Left ventricle myocardium inferior (tissue), 1 donor: ENCODE measurements around the gene PPP1R9B. TPM values are rescaled to one million over a fixed set of nuclear protein-coding genes. Genes with fewer than 3 reads are reported as not detected.

ENCODE experiments used
- DNase-seq: peaks from one replicate; pipeline ENCODE4 v3.0.0-alpha.2; 2020
- H3K27ac ChIP-seq: fragments of 200-600 bp; replicated peaks from 2 replicates; pipeline ENCODE4 v1.8.0; 2021
- H3K27me3 ChIP-seq: fragments of 200-600 bp; 2 replicates; pipeline ENCODE4 v1.8.0; 2021; ENCODE audit warnings: low read depth
- H3K36me3 ChIP-seq: fragments of 200-600 bp; 2 replicates; pipeline ENCODE4 v1.8.0; 2021
- H3K4me1 ChIP-seq: fragments of 200-600 bp; 2 replicates; pipeline ENCODE4 v1.8.0; 2021
- H3K4me3 ChIP-seq: fragments of 200-600 bp; 2 replicates; pipeline ENCODE4 v1.8.0; 2021; ENCODE audit warnings: mild to moderate bottlenecking, moderate library complexity
- H3K9me3 ChIP-seq: fragments of 200-600 bp; replicated peaks from 2 replicates; pipeline ENCODE4 v1.8.0; 2021
- intact Hi-C: fragments of 100-400 bp; cut with micrococcal nuclease; formaldehyde crosslinking; loops from one replicate; pipeline ENCODE4 v1.11.0; 2022
- total RNA-seq: library from RNA; stranded (reverse); fragmentation: NEBNext Ultra II Directional; extraction: Animal tissue kit (Norgen Biotek cat#: 25700); gene quantifications from one replicate; pipeline ENCODE4 v1.2.1, GENCODE V29; 2021
- TF ChIP-seq, protein P1 (sequence below): fragments of 200-600 bp; IDR thresholded peaks from 2 replicates; pipeline ENCODE4 v1.8.0; 2021; ENCODE audit warnings: antibody characterized with exemption, mild to moderate bottlenecking, borderline replicate concordance
- donor health status: DM: no; HTN: yes; CAD: no; lungs with severe emphysema.

PPP1R9B gene
- total RNA-seq, 1 donor from 2014 or later = 33.0 TPM

DNA sequence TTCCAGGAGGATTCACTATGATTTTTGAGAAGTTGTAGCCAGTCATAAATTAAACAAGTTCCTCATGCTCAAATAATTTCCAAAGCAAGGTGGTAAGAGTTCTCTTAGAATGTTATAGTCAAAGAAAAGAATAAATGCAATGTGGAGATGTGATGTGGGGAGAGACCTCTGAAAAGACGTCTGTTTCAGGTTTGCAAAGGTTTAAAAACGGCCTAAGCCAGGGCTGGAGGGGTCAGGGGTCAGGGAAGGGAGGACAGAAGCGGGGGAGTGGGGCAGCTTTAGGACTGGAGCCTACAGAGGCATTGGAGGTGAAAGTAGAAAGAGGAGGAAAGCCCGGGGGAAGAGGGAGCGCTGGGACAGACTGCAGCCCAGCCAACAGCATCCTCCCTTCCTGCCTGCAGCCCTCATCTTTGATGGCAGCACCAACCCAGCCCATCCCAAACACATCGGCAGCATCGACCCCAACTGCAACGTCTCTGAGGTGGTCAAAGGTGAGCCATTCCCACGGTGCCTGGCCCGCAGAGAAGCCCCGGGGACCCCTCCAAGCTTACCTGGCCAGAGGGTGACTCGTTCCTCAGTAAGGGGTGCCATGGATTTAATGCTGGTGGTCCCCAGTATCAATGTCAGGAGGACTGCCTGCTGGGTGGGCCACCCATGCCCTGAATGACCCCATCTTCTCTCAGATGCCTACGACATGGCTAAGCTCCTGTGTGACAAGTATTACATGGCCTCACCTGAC lies 43.9 kb downstream of the PPP1R9B start:
- Histone ChIP-seq H3K27ac (peak overlapping the region; percentile 42), H3K4me1 (peaks cover 58% of the 10 kb centered on the region), H3K27me3 (no peaks in the 10 kb centered on the region), H3K4me3 (no peak overlapping the region), H3K36me3 (peaks cover 58% of the 10 kb centered on the region), H3K9me3 (no peaks in the 10 kb centered on the region)
- TF ChIP-seq, protein P1, sequence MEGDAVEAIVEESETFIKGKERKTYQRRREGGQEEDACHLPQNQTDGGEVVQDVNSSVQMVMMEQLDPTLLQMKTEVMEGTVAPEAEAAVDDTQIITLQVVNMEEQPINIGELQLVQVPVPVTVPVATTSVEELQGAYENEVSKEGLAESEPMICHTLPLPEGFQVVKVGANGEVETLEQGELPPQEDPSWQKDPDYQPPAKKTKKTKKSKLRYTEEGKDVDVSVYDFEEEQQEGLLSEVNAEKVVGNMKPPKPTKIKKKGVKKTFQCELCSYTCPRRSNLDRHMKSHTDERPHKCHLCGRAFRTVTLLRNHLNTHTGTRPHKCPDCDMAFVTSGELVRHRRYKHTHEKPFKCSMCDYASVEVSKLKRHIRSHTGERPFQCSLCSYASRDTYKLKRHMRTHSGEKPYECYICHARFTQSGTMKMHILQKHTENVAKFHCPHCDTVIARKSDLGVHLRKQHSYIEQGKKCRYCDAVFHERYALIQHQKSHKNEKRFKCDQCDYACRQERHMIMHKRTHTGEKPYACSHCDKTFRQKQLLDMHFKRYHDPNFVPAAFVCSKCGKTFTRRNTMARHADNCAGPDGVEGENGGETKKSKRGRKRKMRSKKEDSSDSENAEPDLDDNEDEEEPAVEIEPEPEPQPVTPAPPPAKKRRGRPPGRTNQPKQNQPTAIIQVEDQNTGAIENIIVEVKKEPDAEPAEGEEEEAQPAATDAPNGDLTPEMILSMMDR = no peak
- no peak for DNase-seq
- intact Hi-C loops = no loop called here

DNA sequence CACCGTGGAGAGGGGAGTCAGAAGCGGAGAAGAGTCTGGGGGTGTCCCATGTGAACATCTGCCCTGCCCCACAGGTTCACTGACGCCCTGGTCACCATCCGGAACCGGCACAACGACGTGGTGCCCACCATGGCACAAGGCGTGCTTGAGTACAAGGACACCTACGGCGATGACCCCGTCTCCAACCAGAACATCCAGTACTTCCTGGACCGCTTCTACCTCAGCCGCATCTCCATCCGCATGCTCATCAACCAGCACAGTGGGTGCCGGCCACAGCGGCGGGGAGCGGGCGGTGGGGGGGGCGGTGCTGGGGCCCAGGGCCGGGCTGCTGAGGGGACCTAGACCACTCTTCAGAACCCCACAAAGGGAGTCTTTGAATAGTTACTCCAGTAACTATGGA lies 44.7 kb downstream of the PPP1R9B start:
- TF ChIP-seq, protein P1 = no peak
- intact Hi-C loops = no loop called here
- H3K9me3 ChIP-seq = no peaks in the 10 kb centered on the region
- peaks cover 57% of the 10 kb centered on the region for H3K4me1 ChIP-seq
- H3K27me3 ChIP-seq = no peaks in the 10 kb centered on the region
- peaks cover 65% of the 10 kb centered on the region for H3K36me3 ChIP-seq
- H3K27ac ChIP-seq = peak overlapping the region; percentile 97
- DNase-seq = no peak
- H3K4me3 ChIP-seq = no peak overlapping the region

DNA sequence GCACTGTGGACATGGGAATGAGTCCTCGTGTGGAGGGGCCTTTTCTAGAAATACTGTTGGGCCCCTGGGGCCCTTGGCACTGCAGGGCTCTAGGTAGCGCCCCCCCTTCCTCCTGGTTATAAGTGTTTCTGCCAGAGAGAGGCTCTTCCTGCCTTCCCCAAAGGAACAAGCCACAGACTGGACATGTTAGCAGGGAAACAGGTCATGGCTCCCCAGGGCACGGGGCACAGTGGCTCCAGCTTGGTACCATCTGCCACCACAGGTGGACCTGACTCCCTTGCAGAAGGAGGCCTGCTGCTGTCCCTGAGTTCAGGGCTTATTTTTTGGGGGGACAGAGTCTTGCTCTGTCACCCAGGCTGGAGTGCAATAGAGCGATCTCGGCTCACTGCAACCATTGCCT lies 46.5 kb downstream of the PPP1R9B start:
- intact Hi-C loops = no loop called here
- TF ChIP-seq, protein P1 = no peak
- Histone ChIP-seq H3K27me3 (no peaks in the 10 kb centered on the region), H3K27ac (peak overlapping the region; percentile 97), H3K36me3 (peaks cover 66% of the 10 kb centered on the region), H3K4me3 (no peak overlapping the region), H3K9me3 (no peaks in the 10 kb centered on the region), H3K4me1 (peaks cover 56% of the 10 kb centered on the region)
- no peak for DNase-seq

DNA sequence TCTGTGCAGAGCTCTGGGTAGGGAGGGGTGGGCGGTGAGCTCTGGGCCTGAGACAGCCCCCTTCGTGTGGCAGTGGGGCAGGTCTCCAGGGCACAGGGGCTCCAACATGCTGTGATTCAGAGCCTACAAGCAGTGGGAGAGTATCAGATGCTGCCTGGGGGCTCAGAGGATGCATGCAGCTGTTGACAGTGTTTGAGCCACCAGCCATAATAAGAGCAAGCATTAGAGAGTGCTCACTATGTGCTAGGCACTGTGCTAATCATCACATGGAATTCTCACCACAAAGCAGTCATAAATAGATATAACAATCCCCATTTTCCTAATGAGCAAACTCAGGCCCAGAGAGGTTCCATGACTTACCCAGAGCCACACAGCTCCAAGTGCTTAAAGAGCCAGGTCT lies 47.2 kb downstream of the PPP1R9B start:
- Histone ChIP-seq H3K4me1 (peaks cover 59% of the 10 kb centered on the region), H3K27me3 (no peaks in the 10 kb centered on the region), H3K36me3 (peaks cover 67% of the 10 kb centered on the region), H3K9me3 (no peaks in the 10 kb centered on the region), H3K27ac (peak overlapping the region; percentile 97), H3K4me3 (peak overlapping the region; percentile 55)
- intact Hi-C loops = no loop called here
- DNase-seq = no peak
- TF ChIP-seq, protein P1 = no peak

DNA sequence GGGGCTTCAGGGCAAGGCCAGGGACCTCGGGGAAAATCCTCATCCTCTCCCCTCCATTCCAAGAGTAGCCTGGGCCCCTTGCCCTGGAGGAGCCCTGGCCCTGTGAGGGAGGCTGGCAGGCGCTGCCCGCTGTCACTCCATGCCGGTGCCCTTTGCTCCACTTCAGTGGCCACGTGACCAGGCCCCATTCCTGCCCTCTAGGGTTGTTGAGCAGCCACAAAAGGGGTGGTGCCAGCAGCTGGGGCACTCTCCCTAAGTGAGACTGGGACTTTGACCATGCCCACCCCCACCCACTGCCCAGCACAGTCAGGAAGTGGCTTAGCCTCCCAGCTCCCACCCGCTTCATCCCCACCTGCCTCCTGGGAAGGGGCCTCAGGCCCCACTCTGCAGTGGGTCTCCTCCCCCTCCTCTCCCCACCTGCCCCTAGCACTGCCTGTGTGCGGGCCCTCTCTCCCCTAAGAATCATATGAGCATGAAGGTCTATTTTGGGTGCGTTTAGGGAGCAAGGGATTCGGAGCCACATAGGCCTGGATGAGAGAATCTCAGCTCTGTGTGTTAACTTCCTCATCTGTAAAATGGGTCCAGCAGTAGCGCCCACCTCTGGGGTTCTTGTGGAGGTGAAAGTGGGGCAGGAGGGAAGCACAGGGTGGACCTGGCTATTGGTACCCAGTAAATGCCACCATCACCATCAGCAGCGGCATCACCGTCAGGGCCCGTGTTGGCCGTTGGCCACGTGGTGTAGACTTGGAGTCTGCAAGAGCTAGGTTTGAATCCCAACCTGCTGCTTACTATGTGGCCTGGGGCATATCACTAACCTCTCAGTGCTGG lies 48.1 kb downstream of the PPP1R9B start:
- peaks cover 67% of the 10 kb centered on the region for H3K36me3 ChIP-seq
- DNase-seq = peak; percentile 82
- H3K4me3 ChIP-seq = peak overlapping the region; percentile 55
- TF ChIP-seq, protein P1 = no peak
- no peaks in the 10 kb centered on the region for H3K27me3 ChIP-seq
- intact Hi-C loops = no loop called here
- H3K27ac ChIP-seq = peak overlapping the region; percentile 97
- H3K9me3 ChIP-seq = no peaks in the 10 kb centered on the region
- H3K4me1 ChIP-seq = peaks cover 59% of the 10 kb centered on the region
